ENCODE data around the gene ZNF2. TPM values are rescaled to one million over a fixed set of nuclear protein-coding genes. Genes with fewer than 3 reads are reported as not detected.

ZNF2 gene
- 6.3 and 7.0 TPM in 2 replicates for total RNA-seq
- long read RNA-seq, transcript ZNF2-203 (5 exons, 2,601 nt) = major isoform, 18 of 21 reads
- long read RNA-seq, partial matches to known transcripts = 0 of 21 reads
- long read RNA-seq, other reads (novel, unspliced or antisense) = 0 of 21 reads

GRCh38 chr2:95165371-95166064, at the start of gene ZNF2:
Gene ZNF2, plus strand, starts transcription at chr2:95165809. Its CDS starts 10,418 bp downstream, at chr2:95176227.
- Mint-ChIP-seq H3K36me3 (ENCODE audit: low read depth) (no peaks in the 10 kb centered on the region), H3K27ac (ENCODE audit: unreplicated experiment) (peak within 1 kb of the TSS; percentile 98), H3K27me3 (ENCODE audit: low read depth) (no peaks in the 10 kb centered on the region), H3K4me1 (peaks cover 31% of the 10 kb centered on the region), H3K4me3 (peak within 1 kb of the TSS; percentile 100), H3K9me3 (no peaks in the 10 kb centered on the region)
- TF ChIP-seq CTCF (conservative IDR thresholded peaks at IDR 0.05) = no peak
- DNase-seq (ENCODE audit: low read depth, low spot score) = peak; percentile 92

- no peaks in the 10 kb centered on the region for H3K27me3 Mint-ChIP-seq (ENCODE audit: low read depth)
- TF ChIP-seq CTCF (conservative IDR thresholded peaks at IDR 0.05) = no peak
- no peaks in the 10 kb centered on the region for H3K9me3 Mint-ChIP-seq
- DNase-seq (ENCODE audit: low read depth, low spot score) = no peak
- H3K27ac Mint-ChIP-seq (ENCODE audit: unreplicated experiment) = peak overlapping the region; percentile 97
- H3K4me1 Mint-ChIP-seq = peaks cover 34% of the 10 kb centered on the region
- H3K36me3 Mint-ChIP-seq (ENCODE audit: low read depth) = peaks cover 13% of the 10 kb centered on the region
- peak overlapping the region; percentile 98 for H3K4me3 Mint-ChIP-seq
These were observed 44.6 kb upstream of the ZNF2 start for GRCh38 chr2:95121093-95121406.

- Mint-ChIP-seq H3K4me1 (peaks cover 34% of the 10 kb centered on the region), H3K4me3 (peak within 1 kb of the TSS; percentile 98), H3K27ac (ENCODE audit: unreplicated experiment) (peak within 1 kb of the TSS; percentile 97), H3K36me3 (ENCODE audit: low read depth) (peaks cover 13% of the 10 kb centered on the region), H3K9me3 (no peaks in the 10 kb centered on the region), H3K27me3 (ENCODE audit: low read depth) (no peaks in the 10 kb centered on the region)
- TF ChIP-seq CTCF (conservative IDR thresholded peaks at IDR 0.05) = no peak
- DNase-seq (ENCODE audit: low read depth, low spot score) = peak; percentile 86
These were observed 44.0 kb upstream of the ZNF2 start, which contains the start of gene MRPS5 for GRCh38 chr2:95121407-95122196. Gene MRPS5, minus strand, starts transcription at chr2:95121808. Its CDS starts 17 bp downstream, at chr2:95121791.

GRCh38 chr2:95122197-95122551, 43.4 kb upstream of the ZNF2 start:
- Mint-ChIP-seq H3K36me3 (ENCODE audit: low read depth) (peaks cover 12% of the 10 kb centered on the region), H3K4me1 (peaks cover 34% of the 10 kb centered on the region), H3K27ac (ENCODE audit: unreplicated experiment) (peak overlapping the region; percentile 78), H3K27me3 (ENCODE audit: low read depth) (no peaks in the 10 kb centered on the region), H3K9me3 (no peaks in the 10 kb centered on the region), H3K4me3 (peak overlapping the region; percentile 98)
- DNase-seq (ENCODE audit: low read depth, low spot score) = no peak
- TF ChIP-seq CTCF (conservative IDR thresholded peaks at IDR 0.05) = no peak

GRCh38 chr2:95138702-95139101, 26.9 kb upstream of the ZNF2 start:
- Mint-ChIP-seq H3K27ac (ENCODE audit: unreplicated experiment) (no peak overlapping the region), H3K36me3 (ENCODE audit: low read depth) (peaks cover 55% of the 10 kb centered on the region), H3K9me3 (peaks cover 40% of the 10 kb centered on the region), H3K27me3 (ENCODE audit: low read depth) (no peaks in the 10 kb centered on the region), H3K4me1 (no peaks in the 10 kb centered on the region), H3K4me3 (no peak overlapping the region)
- no peak for DNase-seq (ENCODE audit: low read depth, low spot score)
- no peak for TF ChIP-seq CTCF (conservative IDR thresholded peaks at IDR 0.05)
